Keratinocyte (primary cell): ENCODE data around the gene AKR1A1.

ENCODE experiments used
- EZH2 ChIP-seq: IDR thresholded peaks from one replicate; pipeline ENCODE4 v1.6.1; 2012; ENCODE audit warnings: inconsistent platforms, mild to moderate bottlenecking, low read length, moderate library complexity
- TF ChIP-seq, protein P1 (sequence below), 3 experiments: IDR thresholded peaks in 1 of 3; conservative IDR thresholded peaks in 1 of 3; optimal IDR thresholded peaks in 1 of 3; 2 replicates in 2 of 3; 3 replicates in 1 of 3; pipeline versions ENCODE3 to v1.5.1; 2011; ENCODE audit warnings: low read length in 3 of 3, mild to moderate bottlenecking in 3 of 3, moderate library complexity in 2 of 3, control low read depth in 1 of 3, inconsistent platforms in 1 of 3; ENCODE audit not compliant: insufficient read depth in 2 of 3; ENCODE audit errors: extremely low read depth in 1 of 3

DNA sequence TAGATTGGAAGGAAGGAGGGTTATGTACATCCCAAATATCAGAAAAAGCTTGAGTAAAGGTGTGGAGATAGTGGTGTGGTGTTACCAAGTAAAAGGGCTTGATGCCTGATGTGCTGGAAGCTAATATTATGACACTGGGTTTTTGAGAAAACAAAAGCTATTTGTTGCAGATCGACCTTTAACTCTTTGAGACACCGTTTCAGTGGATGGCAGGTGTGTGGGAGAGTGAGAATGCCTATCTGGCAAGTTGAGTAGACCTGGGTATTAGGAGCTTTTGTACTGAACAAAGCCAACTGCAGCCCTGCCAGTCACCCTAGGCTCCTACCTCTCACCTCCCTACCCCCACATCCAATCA, 49.1 kb upstream of the AKR1A1 start:
- TF ChIP-seq, protein P1, sequence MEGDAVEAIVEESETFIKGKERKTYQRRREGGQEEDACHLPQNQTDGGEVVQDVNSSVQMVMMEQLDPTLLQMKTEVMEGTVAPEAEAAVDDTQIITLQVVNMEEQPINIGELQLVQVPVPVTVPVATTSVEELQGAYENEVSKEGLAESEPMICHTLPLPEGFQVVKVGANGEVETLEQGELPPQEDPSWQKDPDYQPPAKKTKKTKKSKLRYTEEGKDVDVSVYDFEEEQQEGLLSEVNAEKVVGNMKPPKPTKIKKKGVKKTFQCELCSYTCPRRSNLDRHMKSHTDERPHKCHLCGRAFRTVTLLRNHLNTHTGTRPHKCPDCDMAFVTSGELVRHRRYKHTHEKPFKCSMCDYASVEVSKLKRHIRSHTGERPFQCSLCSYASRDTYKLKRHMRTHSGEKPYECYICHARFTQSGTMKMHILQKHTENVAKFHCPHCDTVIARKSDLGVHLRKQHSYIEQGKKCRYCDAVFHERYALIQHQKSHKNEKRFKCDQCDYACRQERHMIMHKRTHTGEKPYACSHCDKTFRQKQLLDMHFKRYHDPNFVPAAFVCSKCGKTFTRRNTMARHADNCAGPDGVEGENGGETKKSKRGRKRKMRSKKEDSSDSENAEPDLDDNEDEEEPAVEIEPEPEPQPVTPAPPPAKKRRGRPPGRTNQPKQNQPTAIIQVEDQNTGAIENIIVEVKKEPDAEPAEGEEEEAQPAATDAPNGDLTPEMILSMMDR (optimal IDR thresholded peaks at IDR 0.05 in 1 of 3, IDR thresholded peaks at IDR 0.05 in 1 of 3, conservative IDR thresholded peaks at IDR 0.05 in 1 of 3; ENCODE audit: extremely low read depth in 1 of 3, insufficient read depth in 2 of 3, low read length in 3 of 3): no peak
- TF ChIP-seq EZH2: no peak
